ENCODE measurements around the gene TUB. TPM values are rescaled to one million over a fixed set of nuclear protein-coding genes. Genes with fewer than 3 reads are reported as not detected.

The TUB gene, protein sequence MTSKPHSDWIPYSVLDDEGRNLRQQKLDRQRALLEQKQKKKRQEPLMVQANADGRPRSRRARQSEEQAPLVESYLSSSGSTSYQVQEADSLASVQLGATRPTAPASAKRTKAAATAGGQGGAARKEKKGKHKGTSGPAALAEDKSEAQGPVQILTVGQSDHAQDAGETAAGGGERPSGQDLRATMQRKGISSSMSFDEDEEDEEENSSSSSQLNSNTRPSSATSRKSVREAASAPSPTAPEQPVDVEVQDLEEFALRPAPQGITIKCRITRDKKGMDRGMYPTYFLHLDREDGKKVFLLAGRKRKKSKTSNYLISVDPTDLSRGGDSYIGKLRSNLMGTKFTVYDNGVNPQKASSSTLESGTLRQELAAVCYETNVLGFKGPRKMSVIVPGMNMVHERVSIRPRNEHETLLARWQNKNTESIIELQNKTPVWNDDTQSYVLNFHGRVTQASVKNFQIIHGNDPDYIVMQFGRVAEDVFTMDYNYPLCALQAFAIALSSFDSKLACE
- 7.5 and 7.6 TPM in 2 replicates for total RNA-seq

GRCh38 chr11:8080674-8081590 is at the start of gene TUB:
TSS of gene TUB (plus strand) at chr11:8081211. CDS start at chr11:8081511, 300 bp downstream.

Other genes starting within 250 kb of the TUB start
- not detected in 2 replicates for gene OR10A6, start 149.9 kb upstream of the TUB start, total RNA-seq
- not detected in 2 replicates for gene OR10A3, start 139.5 kb upstream of the TUB start, total RNA-seq
- 0.15 TPM in 1 of 2 replicates, not detected in the other for gene NLRP10, start 115.8 kb upstream of the TUB start, total RNA-seq
- gene EIF3F, start 93.9 kb upstream of the TUB start, total RNA-seq = 157 and 211 TPM in 2 replicates
- not detected in 2 replicates for gene RIC3, start 87.8 kb downstream of the TUB start, total RNA-seq
- 0.32 TPM in 1 of 2 replicates, not detected in the other for gene LMO1, start 182.7 kb downstream of the TUB start, total RNA-seq

Data from epithelial cell of umbilical artery (primary cell).